Colonic mucosa (tissue), 4 donors: ENCODE data around the gene C1orf35. TPM values are rescaled to one million over a fixed set of nuclear protein-coding genes. Genes with fewer than 3 reads are reported as not detected.
A peak's percentile ranks its signal among the peaks of the same experiment; 100 is the strongest.

Source experiments
- DNase-seq: peaks from one replicate; pipeline ENCODE4 v3.0.0-alpha.2; 2020
- H3K27ac ChIP-seq: fragments of 200-600 bp; one replicate; pipeline ENCODE4 v1.8.0; 2021
- H3K27me3 ChIP-seq: fragments of 200-600 bp; one replicate; pipeline ENCODE4 v1.8.0; 2021
- H3K36me3 ChIP-seq: fragments of 200-600 bp; one replicate; pipeline ENCODE4 v1.8.0; 2021
- H3K4me1 ChIP-seq: fragments of 200-600 bp; one replicate; pipeline ENCODE4 v1.8.0; 2021; ENCODE audit warnings: mild to moderate bottlenecking
- H3K4me3 ChIP-seq: fragments of 200-600 bp; one replicate; pipeline ENCODE4 v1.8.0; 2021
- H3K9ac ChIP-seq, 2 donors: one replicate each; pipeline ENCODE4 v1.7.0; 2013; ENCODE audit warnings: control low read depth in 2 of 2, low read depth in 2 of 2, low read length in 2 of 2
- H3K9me3 ChIP-seq: fragments of 200-600 bp; one replicate; pipeline ENCODE4 v1.8.0; 2021
- intact Hi-C: fragments of 100-400 bp; cut with DNase I; formaldehyde crosslinking; loops from one replicate; pipeline ENCODE4 v1.14.1; 2022
- total RNA-seq, 2 donors: library from RNA; stranded (reverse); fragmentation: NEBNext Ultra II Directional in 1 of 2; extraction: Animal tissue kit (Norgen Biotek cat#: 25700) in 1 of 2; gene quantifications; one replicate each; pipeline ENCODE4 v1.2.1, GENCODE V29; 2021
- TF ChIP-seq, protein P1 (sequence below): fragments of 200-600 bp; IDR thresholded peaks from one replicate; pipeline ENCODE4 v1.8.0; 2022; ENCODE audit warnings: antibody characterized with exemption, mild to moderate bottlenecking
- donor health status: healthy.
- donor health status: DM: no; HTN: no; CAD: no.
- donor health status: DM: no; HTN: no; CAD: no.

The C1orf35 gene
- total RNA-seq, 2 donors from 2014 or later = 14.9 to 26.4 TPM

DNA sequence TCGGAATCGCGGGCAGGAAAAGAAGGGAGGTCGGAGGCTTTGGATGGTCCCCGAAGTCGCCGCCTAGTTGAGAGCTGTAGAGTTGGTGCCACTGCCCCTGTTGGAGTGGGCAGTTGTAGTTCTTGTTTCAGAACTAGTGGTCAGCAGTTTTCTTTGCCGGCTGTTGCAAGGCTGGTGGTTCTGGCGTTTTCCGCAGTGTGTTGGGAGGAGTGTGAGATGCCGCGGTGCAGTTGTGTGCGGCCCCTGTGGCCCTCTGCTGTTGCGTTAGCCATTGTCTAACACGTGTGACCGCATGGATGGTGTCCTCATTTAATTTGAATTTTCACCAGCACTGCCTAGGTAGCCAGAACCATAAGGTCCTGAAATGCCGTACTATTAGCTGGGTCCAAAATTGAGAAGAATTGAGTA is 19.2 kb downstream of the C1orf35 start:
- Histone ChIP-seq H3K4me3 (peak overlapping the region; percentile 92), H3K36me3 (no peaks in the 10 kb centered on the region), H3K27me3 (no peaks in the 10 kb centered on the region), H3K27ac (peak overlapping the region; percentile 96), H3K9ac (peak overlapping the region; percentile 97 to 100), H3K9me3 (no peaks in the 10 kb centered on the region), H3K4me1 (peaks cover 42% of the 10 kb centered on the region)
- peak; percentile 35 for DNase-seq
- TF ChIP-seq, protein P1, sequence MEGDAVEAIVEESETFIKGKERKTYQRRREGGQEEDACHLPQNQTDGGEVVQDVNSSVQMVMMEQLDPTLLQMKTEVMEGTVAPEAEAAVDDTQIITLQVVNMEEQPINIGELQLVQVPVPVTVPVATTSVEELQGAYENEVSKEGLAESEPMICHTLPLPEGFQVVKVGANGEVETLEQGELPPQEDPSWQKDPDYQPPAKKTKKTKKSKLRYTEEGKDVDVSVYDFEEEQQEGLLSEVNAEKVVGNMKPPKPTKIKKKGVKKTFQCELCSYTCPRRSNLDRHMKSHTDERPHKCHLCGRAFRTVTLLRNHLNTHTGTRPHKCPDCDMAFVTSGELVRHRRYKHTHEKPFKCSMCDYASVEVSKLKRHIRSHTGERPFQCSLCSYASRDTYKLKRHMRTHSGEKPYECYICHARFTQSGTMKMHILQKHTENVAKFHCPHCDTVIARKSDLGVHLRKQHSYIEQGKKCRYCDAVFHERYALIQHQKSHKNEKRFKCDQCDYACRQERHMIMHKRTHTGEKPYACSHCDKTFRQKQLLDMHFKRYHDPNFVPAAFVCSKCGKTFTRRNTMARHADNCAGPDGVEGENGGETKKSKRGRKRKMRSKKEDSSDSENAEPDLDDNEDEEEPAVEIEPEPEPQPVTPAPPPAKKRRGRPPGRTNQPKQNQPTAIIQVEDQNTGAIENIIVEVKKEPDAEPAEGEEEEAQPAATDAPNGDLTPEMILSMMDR = no peak
- intact Hi-C loops = no loop called here

DNA sequence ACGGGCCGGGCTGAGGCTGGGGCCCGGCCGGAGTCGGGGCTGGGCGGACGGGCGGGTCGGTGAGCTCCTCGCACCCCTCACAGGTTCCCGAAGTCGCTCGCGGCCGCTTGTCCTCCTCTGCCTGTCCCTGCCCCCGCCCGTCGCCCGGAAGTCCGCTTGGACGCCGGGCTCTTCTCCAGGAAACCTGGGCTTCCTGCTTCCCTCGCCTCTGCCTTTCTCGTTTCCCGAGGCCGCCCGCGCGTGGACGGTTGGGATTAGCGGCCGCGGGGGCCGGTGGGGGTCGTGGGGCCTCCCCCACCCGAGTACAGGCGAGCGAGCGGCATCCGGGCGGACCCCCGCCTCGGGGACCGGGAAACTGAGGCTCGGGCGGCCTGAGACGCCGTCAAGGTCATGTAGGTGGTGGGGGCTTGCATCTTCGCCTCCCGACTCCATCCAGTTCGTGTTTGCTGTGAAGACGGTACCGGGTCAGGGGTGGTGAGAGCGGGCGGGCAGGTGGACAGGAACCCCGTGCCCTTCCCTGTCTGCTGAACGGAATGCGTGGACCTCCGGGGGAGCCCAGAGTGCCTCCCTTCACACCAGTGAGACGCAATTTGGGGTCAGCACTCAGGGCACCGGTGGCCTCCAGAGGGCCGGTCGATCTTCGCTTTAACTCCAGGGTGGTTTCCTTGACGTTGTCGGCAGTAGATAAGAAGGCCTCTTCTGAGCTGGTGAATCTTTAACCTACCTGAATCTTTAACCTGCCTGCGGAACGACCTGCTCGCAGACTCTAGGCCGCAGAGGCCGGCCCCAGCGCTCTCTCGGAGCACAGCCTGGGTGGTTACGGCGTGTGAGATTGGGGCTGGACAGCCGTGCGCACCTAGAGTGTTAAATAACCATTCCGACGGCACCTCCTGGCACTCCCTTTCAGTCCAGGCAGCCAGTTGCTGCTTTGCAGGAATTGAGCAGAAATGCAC is 19.9 kb downstream of the C1orf35 start:
- TF ChIP-seq, protein P1 = no peak
- no peaks in the 10 kb centered on the region for H3K36me3 ChIP-seq
- intact Hi-C loops = no loop called here
- H3K4me3 ChIP-seq = peak overlapping the region; percentile 92
- H3K27ac ChIP-seq = peak overlapping the region; percentile 96
- H3K4me1 ChIP-seq = peaks cover 41% of the 10 kb centered on the region
- no peaks in the 10 kb centered on the region for H3K27me3 ChIP-seq
- H3K9me3 ChIP-seq = no peaks in the 10 kb centered on the region
- peak overlapping the region; percentile 97 to 100 for H3K9ac ChIP-seq
- DNase-seq = peak; percentile 64

DNA sequence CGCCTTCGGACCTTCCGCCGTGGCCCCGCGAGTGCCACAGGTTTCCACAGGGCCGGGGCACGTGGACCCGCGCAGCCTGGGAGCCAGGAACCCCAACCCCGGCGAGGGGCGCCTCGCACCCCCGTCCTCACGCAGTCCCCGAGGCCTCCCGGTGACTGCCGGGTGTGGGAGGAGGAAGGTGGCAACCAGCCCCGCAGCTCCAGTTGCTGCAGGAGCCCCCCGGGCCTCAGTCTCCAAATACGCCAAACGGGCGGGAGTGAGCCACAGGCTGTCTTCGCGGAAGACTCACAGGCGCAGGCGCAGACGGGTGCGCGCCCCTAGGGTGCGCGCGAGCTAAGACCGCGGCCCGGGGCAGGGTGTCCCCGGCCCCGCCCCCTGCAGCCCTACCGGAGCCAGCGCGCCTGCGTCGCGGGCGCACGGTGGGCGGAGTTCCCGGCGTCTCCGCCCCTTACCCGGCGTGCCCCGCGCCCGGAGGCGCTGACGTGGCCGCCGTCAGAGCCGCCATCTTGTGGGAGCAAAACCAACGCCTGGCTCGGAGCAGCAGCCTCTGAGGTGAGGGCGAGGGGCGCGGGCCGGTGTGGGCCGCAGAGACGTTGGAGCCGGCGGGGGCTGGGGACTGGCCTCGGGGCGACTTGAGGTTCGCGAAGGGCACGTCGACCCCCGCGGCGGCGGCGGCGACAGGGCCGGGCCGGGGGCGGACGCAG is 20.8 kb downstream of the C1orf35 start, which contains the start of gene ARF1:
TSS of gene ARF1 (plus strand) at position 495 of the 704 bp plus-strand sequence. CDS start 14,407 bp downstream, outside the sequence.
- Histone ChIP-seq H3K4me1 (peaks cover 36% of the 10 kb centered on the region), H3K4me3 (peak within 1 kb of the TSS; percentile 92), H3K27ac (peak within 1 kb of the TSS; percentile 96), H3K9ac (peak within 1 kb of the TSS; percentile 97 to 100), H3K36me3 (no peaks in the 10 kb centered on the region), H3K9me3 (no peaks in the 10 kb centered on the region), H3K27me3 (no peaks in the 10 kb centered on the region)
- intact Hi-C loops = no loop called here
- peak; percentile 92 for DNase-seq
- TF ChIP-seq, protein P1 = no peak

DNA sequence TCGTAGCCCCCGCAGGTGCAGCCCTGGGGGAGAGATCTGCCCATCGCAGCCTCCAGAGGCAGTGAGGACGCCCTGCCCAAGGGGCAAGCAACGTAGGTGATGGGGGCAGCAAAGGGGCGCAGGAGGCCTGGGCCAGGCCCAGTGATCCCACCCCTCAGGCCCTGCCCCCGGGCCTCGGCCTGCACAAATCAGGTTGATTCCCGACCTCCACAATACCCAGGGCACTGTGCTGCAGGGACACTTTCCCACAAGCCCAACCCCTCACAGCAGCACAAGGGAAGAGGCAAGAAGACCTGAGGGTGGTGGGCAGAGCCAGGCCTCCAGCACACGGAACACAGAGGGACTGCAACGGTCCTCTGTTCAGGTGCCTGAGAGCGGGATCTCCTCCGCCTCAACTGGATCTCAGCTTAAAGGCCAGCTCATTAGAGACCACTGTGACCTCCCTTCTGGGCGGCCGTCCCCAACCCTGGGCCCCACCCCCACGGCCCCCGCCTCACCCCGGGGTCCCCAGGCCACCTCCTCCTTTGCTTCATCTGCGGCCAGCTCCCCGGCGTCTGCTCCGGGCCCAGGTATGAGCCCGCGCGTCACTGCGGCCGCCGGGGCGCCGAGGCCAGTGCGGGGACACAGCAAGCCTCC is 21.4 kb downstream of the C1orf35 start:
- H3K27me3 ChIP-seq = no peaks in the 10 kb centered on the region
- peaks cover 30% of the 10 kb centered on the region for H3K4me1 ChIP-seq
- no peaks in the 10 kb centered on the region for H3K36me3 ChIP-seq
- H3K4me3 ChIP-seq = peak overlapping the region; percentile 92
- H3K27ac ChIP-seq = peak overlapping the region; percentile 96
- peak overlapping the region; percentile 93 to 97 for H3K9ac ChIP-seq
- no peaks in the 10 kb centered on the region for H3K9me3 ChIP-seq
- TF ChIP-seq, protein P1 = no peak
- intact Hi-C loops = no loop called here
- no peak for DNase-seq

DNA sequence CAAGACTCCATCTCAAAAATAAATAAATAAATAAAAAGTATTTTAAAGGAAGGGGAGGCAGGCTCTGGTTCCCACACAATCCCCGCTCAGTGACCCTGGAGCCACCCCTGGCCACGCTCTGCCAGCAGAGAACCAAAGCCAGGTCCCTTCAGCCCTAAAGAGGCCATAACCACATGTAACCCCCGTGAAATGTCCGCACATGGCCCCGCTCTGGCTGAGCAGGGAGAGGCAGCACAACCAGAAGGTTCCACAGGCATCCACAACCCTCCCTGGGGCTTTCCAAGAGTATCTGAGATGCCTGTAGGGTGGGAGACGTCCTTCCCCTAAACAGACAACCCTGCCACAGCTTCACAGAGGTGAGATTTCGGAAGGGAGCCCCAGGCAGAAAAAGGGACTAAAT is 22.0 kb downstream of the C1orf35 start:
- DNase-seq = no peak
- TF ChIP-seq, protein P1 = no peak
- Histone ChIP-seq H3K9ac (peak overlapping the region; percentile 93 to 97), H3K9me3 (no peaks in the 10 kb centered on the region), H3K27me3 (no peaks in the 10 kb centered on the region), H3K4me3 (peak overlapping the region; percentile 92), H3K27ac (no peak overlapping the region), H3K36me3 (no peaks in the 10 kb centered on the region), H3K4me1 (peaks cover 27% of the 10 kb centered on the region)
- intact Hi-C loops = no loop called here
